ENCODE data around the gene GPC6. TPM values are rescaled to one million over a fixed set of nuclear protein-coding genes. Genes with fewer than 3 reads are reported as not detected.

Gene GPC6
- polyA plus RNA-seq, 1 donor = 26.7 TPM

- no CpG with 5 or more reads among the region's 2 CpGs for WGBS (ENCODE audit: insufficient coverage, low lambda C conversion rate)
- no peak for DNase-seq
- no peaks in the 10 kb centered on the region for H3K9me3 ChIP-seq (ENCODE audit: control insufficient read depth, low read depth, low read length)
- no peaks in the 10 kb centered on the region for H3K4me1 ChIP-seq (ENCODE audit: control insufficient read depth, insufficient read depth, low read length)
- H3K27me3 ChIP-seq (ENCODE audit: control insufficient read depth, insufficient read depth, low read length) = no peaks in the 10 kb centered on the region
- H3K36me3 ChIP-seq (ENCODE audit: control insufficient read depth, insufficient read depth, low read length) = no peaks in the 10 kb centered on the region
- no peak overlapping the region for H3K27ac ChIP-seq (ENCODE audit: low read length)
- H3K4me3 ChIP-seq (ENCODE audit: low read length) = no peak overlapping the region
Measured at GRCh38 chr13:93264876-93265275, 38.3 kb downstream of the GPC6 start.

- Histone ChIP-seq H3K36me3 (ENCODE audit: control insufficient read depth, insufficient read depth, low read length) (no peaks in the 10 kb centered on the region), H3K4me3 (ENCODE audit: low read length) (no peak overlapping the region), H3K9me3 (ENCODE audit: control insufficient read depth, low read depth, low read length) (no peaks in the 10 kb centered on the region), H3K27me3 (ENCODE audit: control insufficient read depth, insufficient read depth, low read length) (no peaks in the 10 kb centered on the region), H3K27ac (ENCODE audit: low read length) (no peak overlapping the region), H3K4me1 (ENCODE audit: control insufficient read depth, insufficient read depth, low read length) (peaks cover 2% of the 10 kb centered on the region)
- WGBS (ENCODE audit: insufficient coverage, low lambda C conversion rate) = 80% methylated on average over 3 of the region's 5 CpGs
- DNase-seq = no peak
Measured at GRCh38 chr13:93265800-93266199, 39.2 kb downstream of the GPC6 start.

GRCh38 chr13:93266681-93267080, 40.1 kb downstream of the GPC6 start:
- Histone ChIP-seq H3K27me3 (ENCODE audit: control insufficient read depth, insufficient read depth, low read length) (no peaks in the 10 kb centered on the region), H3K4me1 (ENCODE audit: control insufficient read depth, insufficient read depth, low read length) (peaks cover 7% of the 10 kb centered on the region), H3K9me3 (ENCODE audit: control insufficient read depth, low read depth, low read length) (no peaks in the 10 kb centered on the region), H3K27ac (ENCODE audit: low read length) (no peak overlapping the region), H3K4me3 (ENCODE audit: low read length) (no peak overlapping the region), H3K36me3 (ENCODE audit: control insufficient read depth, insufficient read depth, low read length) (no peaks in the 10 kb centered on the region)
- 100% methylated on average over 1 of the region's 1 CpG for WGBS (ENCODE audit: insufficient coverage, low lambda C conversion rate)
- DNase-seq = no peak

GRCh38 chr13:93268327-93269028, 41.9 kb downstream of the GPC6 start:
- H3K4me1 ChIP-seq (ENCODE audit: control insufficient read depth, insufficient read depth, low read length) = peaks cover 11% of the 10 kb centered on the region
- no peak for DNase-seq
- H3K27ac ChIP-seq (ENCODE audit: low read length) = no peak overlapping the region
- no peaks in the 10 kb centered on the region for H3K9me3 ChIP-seq (ENCODE audit: control insufficient read depth, low read depth, low read length)
- no peaks in the 10 kb centered on the region for H3K27me3 ChIP-seq (ENCODE audit: control insufficient read depth, insufficient read depth, low read length)
- WGBS (ENCODE audit: insufficient coverage, low lambda C conversion rate) = 100% methylated on average over 2 of the region's 7 CpGs
- no peak overlapping the region for H3K4me3 ChIP-seq (ENCODE audit: low read length)
- no peaks in the 10 kb centered on the region for H3K36me3 ChIP-seq (ENCODE audit: control insufficient read depth, insufficient read depth, low read length)

- Histone ChIP-seq H3K4me1 (ENCODE audit: control insufficient read depth, insufficient read depth, low read length) (peaks cover 11% of the 10 kb centered on the region), H3K9me3 (ENCODE audit: control insufficient read depth, low read depth, low read length) (no peaks in the 10 kb centered on the region), H3K4me3 (ENCODE audit: low read length) (no peak overlapping the region), H3K27me3 (ENCODE audit: control insufficient read depth, insufficient read depth, low read length) (no peaks in the 10 kb centered on the region), H3K27ac (ENCODE audit: low read length) (peak overlapping the region; percentile 40), H3K36me3 (ENCODE audit: control insufficient read depth, insufficient read depth, low read length) (no peaks in the 10 kb centered on the region)
- peak in 1 of 2 donors; percentile 20 for DNase-seq
- 0% methylated on average over 1 of the region's 5 CpGs for WGBS (ENCODE audit: insufficient coverage, low lambda C conversion rate)
Measured at GRCh38 chr13:93270769-93271742, 44.4 kb downstream of the GPC6 start.

GRCh38 chr13:93279982-93280381, 53.4 kb downstream of the GPC6 start:
- Histone ChIP-seq H3K36me3 (ENCODE audit: control insufficient read depth, insufficient read depth, low read length) (no peaks in the 10 kb centered on the region), H3K4me1 (ENCODE audit: control insufficient read depth, insufficient read depth, low read length) (no peaks in the 10 kb centered on the region), H3K27ac (ENCODE audit: low read length) (no peak overlapping the region), H3K27me3 (ENCODE audit: control insufficient read depth, insufficient read depth, low read length) (no peaks in the 10 kb centered on the region), H3K4me3 (ENCODE audit: low read length) (no peak overlapping the region), H3K9me3 (ENCODE audit: control insufficient read depth, low read depth, low read length) (no peaks in the 10 kb centered on the region)
- no CpG with 5 or more reads among the region's 1 CpG for WGBS (ENCODE audit: insufficient coverage, low lambda C conversion rate)
- DNase-seq = peak in 1 of 2 donors; percentile 48

GRCh38 chr13:93280688-93281087, 54.1 kb downstream of the GPC6 start:
- no peak for DNase-seq
- Histone ChIP-seq H3K36me3 (ENCODE audit: control insufficient read depth, insufficient read depth, low read length) (no peaks in the 10 kb centered on the region), H3K4me1 (ENCODE audit: control insufficient read depth, insufficient read depth, low read length) (no peaks in the 10 kb centered on the region), H3K27ac (ENCODE audit: low read length) (no peak overlapping the region), H3K27me3 (ENCODE audit: control insufficient read depth, insufficient read depth, low read length) (no peaks in the 10 kb centered on the region), H3K4me3 (ENCODE audit: low read length) (no peak overlapping the region), H3K9me3 (ENCODE audit: control insufficient read depth, low read depth, low read length) (no peaks in the 10 kb centered on the region)
- WGBS (ENCODE audit: insufficient coverage, low lambda C conversion rate) = no CpG with 5 or more reads among the region's 8 CpGs

GRCh38 chr13:93283255-93283654, 56.6 kb downstream of the GPC6 start:
- no peak for DNase-seq
- Histone ChIP-seq H3K4me3 (ENCODE audit: low read length) (no peak overlapping the region), H3K27ac (ENCODE audit: low read length) (no peak overlapping the region), H3K4me1 (ENCODE audit: control insufficient read depth, insufficient read depth, low read length) (no peaks in the 10 kb centered on the region), H3K9me3 (ENCODE audit: control insufficient read depth, low read depth, low read length) (no peaks in the 10 kb centered on the region), H3K27me3 (ENCODE audit: control insufficient read depth, insufficient read depth, low read length) (no peaks in the 10 kb centered on the region), H3K36me3 (ENCODE audit: control insufficient read depth, insufficient read depth, low read length) (no peaks in the 10 kb centered on the region)
- no CpG with 5 or more reads among the region's 4 CpGs for WGBS (ENCODE audit: insufficient coverage, low lambda C conversion rate)

GRCh38 chr13:93284064-93284463, 57.5 kb downstream of the GPC6 start:
- H3K27me3 ChIP-seq (ENCODE audit: control insufficient read depth, insufficient read depth, low read length) = no peaks in the 10 kb centered on the region
- no peaks in the 10 kb centered on the region for H3K4me1 ChIP-seq (ENCODE audit: control insufficient read depth, insufficient read depth, low read length)
- no peaks in the 10 kb centered on the region for H3K9me3 ChIP-seq (ENCODE audit: control insufficient read depth, low read depth, low read length)
- H3K36me3 ChIP-seq (ENCODE audit: control insufficient read depth, insufficient read depth, low read length) = no peaks in the 10 kb centered on the region
- DNase-seq = no peak
- H3K4me3 ChIP-seq (ENCODE audit: low read length) = no peak overlapping the region
- 100% methylated on average over 1 of the region's 1 CpG for WGBS (ENCODE audit: insufficient coverage, low lambda C conversion rate)
- no peak overlapping the region for H3K27ac ChIP-seq (ENCODE audit: low read length)

GRCh38 chr13:93286047-93286446, 59.4 kb downstream of the GPC6 start:
- H3K27me3 ChIP-seq (ENCODE audit: control insufficient read depth, insufficient read depth, low read length) = no peaks in the 10 kb centered on the region
- no CpG with 5 or more reads among the region's 4 CpGs for WGBS (ENCODE audit: insufficient coverage, low lambda C conversion rate)
- no peaks in the 10 kb centered on the region for H3K36me3 ChIP-seq (ENCODE audit: control insufficient read depth, insufficient read depth, low read length)
- H3K4me3 ChIP-seq (ENCODE audit: low read length) = no peak overlapping the region
- H3K4me1 ChIP-seq (ENCODE audit: control insufficient read depth, insufficient read depth, low read length) = no peaks in the 10 kb centered on the region
- H3K27ac ChIP-seq (ENCODE audit: low read length) = no peak overlapping the region
- no peak for DNase-seq
- H3K9me3 ChIP-seq (ENCODE audit: control insufficient read depth, low read depth, low read length) = no peaks in the 10 kb centered on the region
